HEK293 (cell line): ENCODE results near the gene NT5C2.
A peak's percentile ranks its signal among the peaks of the same experiment; 100 is the strongest.

Experiments
- CTCF ChIA-PET: fragments of 350-600 bp; formaldehyde crosslinking; extraction: SDS; loops from one replicate; lab custom pipeline; 2021; ENCODE audit warnings: antibody characterized with exemption; lab: Yijun Ruan, JAX
- POLR2A ChIA-PET: fragments of 300-600 bp; formaldehyde crosslinking; extraction: SDS; loops from one replicate; lab custom pipeline; 2020; ENCODE audit warnings: antibody characterized with exemption, inconsistent platforms; lab: Yijun Ruan, JAX
- H3K27ac ChIP-seq: fragments of 200-500 bp; sonication (Bioruptor generic); 2 replicates; pipeline ENCODE4 v1.5.1; 2014; ENCODE audit warnings: low read depth, low read length, control low read depth, inconsistent platforms; ENCODE audit errors: extremely low read depth
- H3K36me3 ChIP-seq, 2 experiments: fragments of 200-500 bp in 1 of 2; sonication (Bioruptor generic) in 1 of 2; 1 replicate in 1 of 2; 2 replicates in 1 of 2; pipeline ENCODE4 v1.5.1; 2014 to 2017; ENCODE audit warnings: inconsistent platforms in 2 of 2, low read length in 2 of 2; ENCODE audit not compliant: control insufficient read depth in 2 of 2, insufficient read depth in 1 of 2
- H3K4me1 ChIP-seq: fragments of 200-500 bp; sonication (Bioruptor generic); 2 replicates; pipeline ENCODE4 v1.5.1; 2014; ENCODE audit warnings: mild to moderate bottlenecking, low read length, inconsistent platforms; ENCODE audit not compliant: control insufficient read depth, insufficient read depth
- H3K4me3 ChIP-seq: 2 replicates; pipeline ENCODE4 v1.5.1; 2011; ENCODE audit warnings: low read depth, mild to moderate bottlenecking, control low read depth, low read length, moderate library complexity
- H3K9me3 ChIP-seq: fragments of 200-500 bp; sonication (Bioruptor generic); 2 replicates; pipeline ENCODE4 v1.5.1; 2014; ENCODE audit warnings: low read depth, low read length, inconsistent platforms; ENCODE audit not compliant: control insufficient read depth, insufficient read depth
- GLIS2 ChIP-seq: fragments of 450-650 bp; formaldehyde crosslinking; IDR thresholded peaks from 2 replicates; pipeline ENCODE4 v1.5.1; 2016; ENCODE audit warnings: missing biosample characterization, missing genetic modification characterization
- IKZF3 ChIP-seq: fragments of 450-650 bp; IDR thresholded peaks from 2 replicates; pipeline ENCODE4 v1.5.0; 2018; ENCODE audit warnings: missing biosample characterization, mild to moderate bottlenecking, missing genetic modification characterization, moderate library complexity
- PRDM10 ChIP-seq: fragments of 450-650 bp; formaldehyde crosslinking; IDR thresholded peaks from 2 replicates; pipeline ENCODE4 v1.5.1; 2016; ENCODE audit warnings: missing biosample characterization, missing genetic modification characterization
- ZNF138 ChIP-seq: fragments of 450-650 bp; formaldehyde crosslinking; IDR thresholded peaks from 2 replicates; pipeline ENCODE4 v1.5.1; 2016; ENCODE audit warnings: missing biosample characterization, missing genetic modification characterization, borderline replicate concordance
- ZNF211 ChIP-seq: fragments of 450-650 bp; formaldehyde crosslinking; IDR thresholded peaks from 2 replicates; pipeline ENCODE4 v1.5.1; 2016; ENCODE audit warnings: low read depth, missing biosample characterization, missing genetic modification characterization
- ZNF449 ChIP-seq: fragments of 450-650 bp; formaldehyde crosslinking; IDR thresholded peaks from 2 replicates; pipeline ENCODE4 v1.5.1; 2017; ENCODE audit warnings: missing biosample characterization, mild to moderate bottlenecking, missing genetic modification characterization, moderate library complexity
- ZNF677 ChIP-seq: fragments of 450-650 bp; IDR thresholded peaks from 2 replicates; pipeline ENCODE4 v1.5.0; 2018; ENCODE audit warnings: missing biosample characterization, mild to moderate bottlenecking, missing genetic modification characterization, moderate library complexity
- TF ChIP-seq, protein P1 (sequence below): fragments of 450-650 bp; formaldehyde crosslinking; IDR thresholded peaks from 2 replicates; pipeline ENCODE4 v1.5.1; 2016; ENCODE audit warnings: missing biosample characterization, missing genetic modification characterization, low read depth
- TF ChIP-seq, protein P2 (sequence below): fragments of 450-650 bp; formaldehyde crosslinking; IDR thresholded peaks from 2 replicates; pipeline ENCODE4 v1.5.1; 2017; ENCODE audit warnings: missing biosample characterization, missing genetic modification characterization
- TF ChIP-seq, protein P3 (sequence below): fragments of 450-650 bp; formaldehyde crosslinking; IDR thresholded peaks from 2 replicates; pipeline ENCODE4 v1.5.1; 2017; ENCODE audit warnings: missing biosample characterization, missing genetic modification characterization

The NT5C2 gene

DNA sequence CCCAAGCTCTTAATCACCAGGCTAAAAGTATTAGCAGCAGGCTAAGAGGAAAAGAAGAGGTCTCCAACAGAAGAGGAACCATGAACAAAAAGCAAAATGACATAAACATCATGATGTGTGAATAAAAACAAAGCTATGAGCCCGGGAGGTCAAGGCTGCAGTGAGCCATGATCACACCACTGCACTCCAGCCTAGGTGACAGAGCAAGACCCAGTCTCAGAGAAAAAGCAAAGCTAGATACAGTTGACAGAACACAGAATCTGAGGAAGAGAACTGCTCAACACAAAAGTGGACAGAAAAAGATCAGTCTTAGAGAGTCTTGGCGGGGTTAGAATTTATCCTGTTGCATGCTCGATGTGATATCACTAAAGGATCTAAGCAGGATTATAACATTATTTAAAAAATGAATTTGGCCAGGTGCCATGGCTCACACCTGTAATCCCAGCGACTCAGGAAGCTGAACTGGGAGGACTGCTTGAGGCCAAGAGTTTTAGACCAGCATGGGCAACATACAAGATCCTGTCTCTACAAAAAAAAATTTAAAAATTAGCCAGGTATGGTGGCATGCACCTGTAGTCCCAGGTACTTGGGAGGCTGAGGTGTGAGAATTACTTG lies 37.5 kb downstream of the NT5C2 start (continued):
- TF ChIP-seq ZNF449 (tag by site-specific recombination) (no peak), ZNF211 (no peak), ZNF677 (tag by site-specific recombination) (peak; percentile 82), GLIS2 (tag by site-specific recombination) (no peak)
- TF ChIP-seq, protein P1, sequence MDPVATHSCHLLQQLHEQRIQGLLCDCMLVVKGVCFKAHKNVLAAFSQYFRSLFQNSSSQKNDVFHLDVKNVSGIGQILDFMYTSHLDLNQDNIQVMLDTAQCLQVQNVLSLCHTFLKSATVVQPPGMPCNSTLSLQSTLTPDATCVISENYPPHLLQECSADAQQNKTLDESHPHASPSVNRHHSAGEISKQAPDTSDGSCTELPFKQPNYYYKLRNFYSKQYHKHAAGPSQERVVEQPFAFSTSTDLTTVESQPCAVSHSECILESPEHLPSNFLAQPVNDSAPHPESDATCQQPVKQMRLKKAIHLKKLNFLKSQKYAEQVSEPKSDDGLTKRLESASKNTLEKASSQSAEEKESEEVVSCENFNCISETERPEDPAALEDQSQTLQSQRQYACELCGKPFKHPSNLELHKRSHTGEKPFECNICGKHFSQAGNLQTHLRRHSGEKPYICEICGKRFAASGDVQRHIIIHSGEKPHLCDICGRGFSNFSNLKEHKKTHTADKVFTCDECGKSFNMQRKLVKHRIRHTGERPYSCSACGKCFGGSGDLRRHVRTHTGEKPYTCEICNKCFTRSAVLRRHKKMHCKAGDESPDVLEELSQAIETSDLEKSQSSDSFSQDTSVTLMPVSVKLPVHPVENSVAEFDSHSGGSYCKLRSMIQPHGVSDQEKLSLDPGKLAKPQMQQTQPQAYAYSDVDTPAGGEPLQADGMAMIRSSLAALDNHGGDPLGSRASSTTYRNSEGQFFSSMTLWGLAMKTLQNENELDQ (tag by site-specific recombination): no peak
- TF ChIP-seq, protein P2, sequence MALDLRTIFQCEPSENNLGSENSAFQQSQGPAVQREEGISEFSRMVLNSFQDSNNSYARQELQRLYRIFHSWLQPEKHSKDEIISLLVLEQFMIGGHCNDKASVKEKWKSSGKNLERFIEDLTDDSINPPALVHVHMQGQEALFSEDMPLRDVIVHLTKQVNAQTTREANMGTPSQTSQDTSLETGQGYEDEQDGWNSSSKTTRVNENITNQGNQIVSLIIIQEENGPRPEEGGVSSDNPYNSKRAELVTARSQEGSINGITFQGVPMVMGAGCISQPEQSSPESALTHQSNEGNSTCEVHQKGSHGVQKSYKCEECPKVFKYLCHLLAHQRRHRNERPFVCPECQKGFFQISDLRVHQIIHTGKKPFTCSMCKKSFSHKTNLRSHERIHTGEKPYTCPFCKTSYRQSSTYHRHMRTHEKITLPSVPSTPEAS (tag by site-specific recombination): no peak

GRCh38 chr10:103154521-103155299 lies 38.4 kb downstream of the NT5C2 start:
- TF ChIP-seq ZNF138 (tag by site-specific recombination) (no peak), IKZF3 (tag by site-specific recombination) (peak; percentile 54), PRDM10 (tag by site-specific recombination) (0 out of 2 replicates have a peak, but pooled peaks have one; percentile 14)
- TF ChIP-seq, protein P3, sequence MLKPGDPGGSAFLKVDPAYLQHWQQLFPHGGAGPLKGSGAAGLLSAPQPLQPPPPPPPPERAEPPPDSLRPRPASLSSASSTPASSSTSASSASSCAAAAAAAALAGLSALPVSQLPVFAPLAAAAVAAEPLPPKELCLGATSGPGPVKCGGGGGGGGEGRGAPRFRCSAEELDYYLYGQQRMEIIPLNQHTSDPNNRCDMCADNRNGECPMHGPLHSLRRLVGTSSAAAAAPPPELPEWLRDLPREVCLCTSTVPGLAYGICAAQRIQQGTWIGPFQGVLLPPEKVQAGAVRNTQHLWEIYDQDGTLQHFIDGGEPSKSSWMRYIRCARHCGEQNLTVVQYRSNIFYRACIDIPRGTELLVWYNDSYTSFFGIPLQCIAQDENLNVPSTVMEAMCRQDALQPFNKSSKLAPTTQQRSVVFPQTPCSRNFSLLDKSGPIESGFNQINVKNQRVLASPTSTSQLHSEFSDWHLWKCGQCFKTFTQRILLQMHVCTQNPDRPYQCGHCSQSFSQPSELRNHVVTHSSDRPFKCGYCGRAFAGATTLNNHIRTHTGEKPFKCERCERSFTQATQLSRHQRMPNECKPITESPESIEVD (tag by site-specific recombination): peak; percentile 44
- Histone ChIP-seq H3K9me3 (no peaks in the 10 kb centered on the region; the same call in 1 of the 2 replicates), H3K27ac (no peak overlapping the region), H3K4me3 (no peak overlapping the region), H3K36me3 (no peaks in the 10 kb centered on the region; a peak in 1 of 3 replicates), H3K4me1 (peaks cover 25% of the 10 kb centered on the region)
- ChIA-PET CTCF (interaction anchor here (0.6 to 1.7 kb wide), 5 partner anchors 30 to 262 kb away, joined by 3 to 5 read pairs (median 3); no protein-coding TSS in a partner anchor), POLR2A (interaction anchor here (1.0 to 1.1 kb wide), 2 partner anchors 31 to 37 kb away, joined by 3 read pairs; no protein-coding TSS in a partner anchor)
